IMR-90 (cell line): ENCODE results near the gene GRAMD1B. TPM values are rescaled to one million over a fixed set of nuclear protein-coding genes. Genes with fewer than 3 reads are reported as not detected.

ENCODE experiments used
- ATAC-seq: fragments of 200-7000 bp; cut with Tn5 transposase; 2 replicates; pipeline ENCODE4 v1.9.1; 2020; ENCODE audit warnings: low read depth, mild to moderate bottlenecking, moderate library complexity
- BruUV-seq: library from RNA; stranded (reverse); fragments of 400-500 nt; replicated peaks from 2 replicates; lab custom pipeline; 2021; lab: Mats Ljungman, UMichigan
- CTCF ChIA-PET: fragments of 300-600 bp; formaldehyde crosslinking; extraction: SDS; loops from one replicate; lab custom pipeline; 2021; ENCODE audit warnings: antibody characterized with exemption; lab: Yijun Ruan, JAX
- POLR2A ChIA-PET: fragments of 300-600 bp; sonication (Branson Sonifier 250); formaldehyde crosslinking; loops from one replicate; lab custom pipeline; 2022; ENCODE audit warnings: antibody characterized with exemption; ENCODE audit not compliant: unreplicated experiment; lab: Charles Lee
- DNase-seq: peaks from one replicate; pipeline ENCODE4 v3.0.0; 2013
- H2AFZ ChIP-seq: replicated peaks from 2 replicates; pipeline ENCODE3; 2013; ENCODE audit warnings: low read length, mild to moderate bottlenecking; ENCODE audit not compliant: poor library complexity
- H2AK5ac ChIP-seq: 2 replicates; pipeline ENCODE4 v1.6.1; 2013; ENCODE audit warnings: low read depth, low read length, inconsistent platforms
- H2AK9ac ChIP-seq: replicated peaks from 2 replicates; pipeline ENCODE3; 2013; ENCODE audit warnings: mild to moderate bottlenecking, low read depth, low read length, moderate library complexity; ENCODE audit not compliant: poor library complexity
- H2BK120ac ChIP-seq: 2 replicates; pipeline ENCODE4 v1.6.1; 2013; ENCODE audit warnings: low read depth, low read length, inconsistent platforms
- H2BK15ac ChIP-seq: 3 replicates; pipeline ENCODE4 v1.6.1; 2013; ENCODE audit warnings: low read depth, low read length, inconsistent platforms
- H2BK20ac ChIP-seq: 2 replicates; pipeline ENCODE4 v1.6.1; 2013; ENCODE audit warnings: low read depth, mild to moderate bottlenecking, inconsistent platforms, low read length, moderate library complexity
- H2BK5ac ChIP-seq: 2 replicates; pipeline ENCODE4 v1.6.1; 2013; ENCODE audit warnings: mild to moderate bottlenecking, low read depth, low read length, inconsistent platforms; ENCODE audit not compliant: poor library complexity, severe bottlenecking
- H3K14ac ChIP-seq: replicated peaks from 2 replicates; pipeline ENCODE4 v1.6.1; 2013; ENCODE audit warnings: low read depth, low read length, inconsistent platforms
- H3K18ac ChIP-seq: 2 replicates; pipeline ENCODE4 v1.6.1; 2013; ENCODE audit warnings: low read depth, low read length, control low read depth
- H3K23ac ChIP-seq: 2 replicates; pipeline ENCODE4 v1.6.1; 2013; ENCODE audit warnings: low read depth, low read length, inconsistent platforms
- H3K27ac ChIP-seq: 2 replicates; pipeline ENCODE4 v1.5.1; 2013; ENCODE audit warnings: mild to moderate bottlenecking, control low read depth, low read length; ENCODE audit not compliant: insufficient read depth
- H3K27me3 ChIP-seq: 2 replicates; pipeline ENCODE4 v1.6.1; 2013; ENCODE audit warnings: low read length; ENCODE audit not compliant: control insufficient read depth, insufficient read depth
- H3K36me3 ChIP-seq: 2 replicates; pipeline ENCODE4 v1.6.1; 2013; ENCODE audit warnings: low read length, mixed read lengths; ENCODE audit not compliant: control insufficient read depth, insufficient read depth
- H3K4ac ChIP-seq: 2 replicates; pipeline ENCODE4 v1.6.1; 2013; ENCODE audit warnings: low read depth, low read length, inconsistent platforms
- H3K4me1 ChIP-seq: 2 replicates; pipeline ENCODE4 v1.6.1; 2013; ENCODE audit warnings: low read length, mixed read lengths; ENCODE audit not compliant: control insufficient read depth, insufficient read depth
- H3K4me2 ChIP-seq: 2 replicates; pipeline ENCODE4 v1.6.1; 2013; ENCODE audit warnings: low read depth, mild to moderate bottlenecking, control low read depth, low read length, moderate library complexity
- H3K4me3 ChIP-seq: 2 replicates; pipeline ENCODE4 v1.5.1; 2013; ENCODE audit warnings: low read depth, mild to moderate bottlenecking, control low read depth, low read length, moderate library complexity; ENCODE audit not compliant: insufficient read depth
- H3K56ac ChIP-seq: 2 replicates; pipeline ENCODE4 v1.6.1; 2013; ENCODE audit warnings: low read length, inconsistent platforms; ENCODE audit not compliant: insufficient read depth; ENCODE audit errors: extremely low read depth
- H3K79me1 ChIP-seq, 2 experiments: 2 replicates each; pipeline ENCODE4 v1.6.1; 2013; ENCODE audit warnings: low read length in 2 of 2, inconsistent platforms in 1 of 2, low read depth in 1 of 2
- H3K9ac ChIP-seq: 2 replicates; pipeline ENCODE4 v1.6.1; 2013; ENCODE audit warnings: low read depth, low read length, control low read depth
- H3K9me1 ChIP-seq: 2 replicates; pipeline ENCODE4 v1.6.1; 2013; ENCODE audit warnings: low read length, inconsistent platforms; ENCODE audit not compliant: insufficient read depth
- H3K9me3 ChIP-seq: 2 replicates; pipeline ENCODE4 v1.6.1; 2013; ENCODE audit warnings: low read length; ENCODE audit not compliant: control insufficient read depth, insufficient read depth
- H4K20me1 ChIP-seq: 2 replicates; pipeline ENCODE4 v1.6.1; 2013; ENCODE audit warnings: low read length, inconsistent platforms; ENCODE audit not compliant: insufficient read depth
- H4K5ac ChIP-seq: 2 replicates; pipeline ENCODE4 v1.6.1; 2013; ENCODE audit warnings: mild to moderate bottlenecking, low read depth, low read length, control low read depth
- H4K8ac ChIP-seq, 2 experiments: 2 replicates each; pipeline ENCODE4 v1.6.1; 2013; ENCODE audit warnings: low read depth in 2 of 2, low read length in 2 of 2, control low read depth in 1 of 2, inconsistent platforms in 1 of 2
- H4K91ac ChIP-seq: 2 replicates; pipeline ENCODE4 v1.6.1; 2013; ENCODE audit warnings: low read depth, low read length, inconsistent platforms; ENCODE audit not compliant: insufficient read depth
- BHLHE40 ChIP-seq: fragments of 150-350 bp; IDR thresholded peaks from 2 replicates; pipeline ENCODE4 v1.6.1; 2016; ENCODE audit warnings: mild to moderate bottlenecking, low read depth, low read length
- CEBPB ChIP-seq: IDR thresholded peaks from 2 replicates; pipeline ENCODE4 v1.6.1; 2012; ENCODE audit warnings: low read depth, low read length, improper control_type of control experiment
- CTCF ChIP-seq: conservative IDR thresholded peaks from 2 replicates; pipeline ENCODE4 v1.5.1; 2012; ENCODE audit warnings: mild to moderate bottlenecking, low read depth, low read length, improper control_type of control experiment
- MAZ ChIP-seq: IDR thresholded peaks from 2 replicates; pipeline ENCODE4 v1.6.1; 2012; ENCODE audit warnings: low read depth, mild to moderate bottlenecking, low read length, improper control_type of control experiment, moderate library complexity, borderline replicate concordance
- MXI1 ChIP-seq: IDR thresholded peaks from 2 replicates; pipeline ENCODE4 v1.6.1; 2012; ENCODE audit warnings: low read depth, mild to moderate bottlenecking, low read length, moderate library complexity, borderline replicate concordance
- POLR2A ChIP-seq: IDR thresholded peaks from 2 replicates; pipeline ENCODE4 v1.6.1; 2012; ENCODE audit warnings: mild to moderate bottlenecking, low read depth, low read length
- RAD21 ChIP-seq: IDR thresholded peaks from 2 replicates; pipeline ENCODE4 v1.6.1; 2012; ENCODE audit warnings: low read length, improper control_type of control experiment
- RFX5 ChIP-seq: IDR thresholded peaks from 2 replicates; pipeline ENCODE4 v1.8.0; 2012; ENCODE audit warnings: low read depth, mild to moderate bottlenecking, low read length, moderate library complexity
- SMC3 ChIP-seq: fragments of 150-350 bp; IDR thresholded peaks from 2 replicates; pipeline ENCODE4 v1.6.1; 2016; ENCODE audit warnings: low read depth, mild to moderate bottlenecking, antibody characterized with exemption, low read length, moderate library complexity
- USF2 ChIP-seq: fragments of 150-350 bp; IDR thresholded peaks from 2 replicates; pipeline ENCODE4 v1.6.1; 2017; ENCODE audit warnings: mild to moderate bottlenecking, antibody characterized with exemption, low read length, low read depth
- WGBS, 2 experiments: methylation state at CpG; one replicate each; pipeline versions ENCODE4 v1.1.5 to v1.1.7; 2013; ENCODE audit warnings: missing lambda C conversion rate in 2 of 2; ENCODE audit not compliant: insufficient read length in 1 of 2; ENCODE audit errors: extremely low coverage in 2 of 2; 5-methylcytosine and 5-hydroxymethylcytosine counted together
- dilution Hi-C: fragments of 300-500 bp; cut with HindIII; formaldehyde crosslinking; loops from one replicate; pipeline ENCODE4 v1.14.3; 2018; ENCODE audit warnings: low sequenced_read_pairs; ENCODE audit not compliant: unreplicated experiment
- in situ Hi-C: fragments of 300-500 bp; cut with MboI; formaldehyde crosslinking; loops from 3 replicates; pipeline ENCODE4 v1.14.3; 2019; ENCODE audit warnings: low sequenced_read_pairs, inconsistent platforms, mixed read lengths
- intact Hi-C: fragments of 100-400 bp; cut with micrococcal nuclease; formaldehyde crosslinking; loops from 2 replicates; pipeline ENCODE4 v1.10.0; 2022
- polyA plus RNA-seq, 3 experiments: library from polyadenylated mRNA; depleted of rRNA; stranded (reverse); fragments of >200 nt; gene quantifications; 2 replicates each; pipeline ENCODE4 v1.2.3, GENCODE V29; 2012; ENCODE audit warnings: low replicate concordance in 1 of 3
- total RNA-seq: library from RNA; depleted of rRNA; stranded (reverse); fragments of >200 nt; gene quantifications from 2 replicates; pipeline ENCODE4 v1.2.3, GENCODE V29; 2012
- TF ChIP-seq, protein P1 (sequence below): fragments of 150-350 bp; IDR thresholded peaks from 2 replicates; pipeline ENCODE4 v1.6.1; 2016; ENCODE audit warnings: low read depth, mild to moderate bottlenecking, low read length, moderate library complexity, borderline replicate concordance

Gene GRAMD1B
- total and polyA plus RNA-seq, 2 of the 4 experiments (the other 2 are of a cell fraction): 7.1 to 7.2 TPM

- H3K18ac ChIP-seq: no peak overlapping the region
- DNase-seq (no peak), ATAC-seq (no peak)
- no peak overlapping the region for H4K5ac ChIP-seq
- H3K9me3 ChIP-seq: no peaks in the 10 kb centered on the region
- 100% methylated on average over 1 of the region's 6 CpGs; no CpG with 5 or more reads in 1 of the 2 experiments for WGBS, 2 experiments
- no peak overlapping the region for H2BK120ac ChIP-seq
- peaks cover 0 to 3% of the 10 kb centered on the region in 2 experiments; a peak in 1 of 4 replicates for H3K79me1 ChIP-seq
- no peak overlapping the region for H3K14ac ChIP-seq
- no peak overlapping the region for H2AK5ac ChIP-seq
- H2AFZ ChIP-seq: no peak overlapping the region
- no peak overlapping the region for H3K4me2 ChIP-seq
- H3K27ac ChIP-seq: no peak overlapping the region
- ChIA-PET CTCF (no interaction called here), POLR2A (no interaction called here)
- H3K9ac ChIP-seq: no peak overlapping the region
- no peak overlapping the region for H4K91ac ChIP-seq
- H3K23ac ChIP-seq: no peak overlapping the region
- H2BK5ac ChIP-seq: no peak overlapping the region
- H4K8ac ChIP-seq: no peak overlapping the region
- intact Hi-C loops (no loop called here), dilution Hi-C loops (no loop called here), in situ Hi-C loops (no loop called here)
- H3K27me3 ChIP-seq: no peaks in the 10 kb centered on the region
- no peaks in the 10 kb centered on the region for H3K36me3 ChIP-seq
- H3K4me3 ChIP-seq: no peak overlapping the region
- no peak overlapping the region for H2AK9ac ChIP-seq
- H3K4me1 ChIP-seq: peaks cover 7% of the 10 kb centered on the region
- H2BK15ac ChIP-seq: no peak overlapping the region
- no TSS peak for BruUV-seq
- no peak overlapping the region for H2BK20ac ChIP-seq
- TF ChIP-seq SMC3: no peak
- TF ChIP-seq POLR2A: no peak
- no peak for TF ChIP-seq BHLHE40
- no peak for TF ChIP-seq USF2
- no peak for TF ChIP-seq MXI1
- TF ChIP-seq CEBPB: no peak
- no peak for TF ChIP-seq RFX5
- no peak for TF ChIP-seq CTCF
- TF ChIP-seq, protein P1, sequence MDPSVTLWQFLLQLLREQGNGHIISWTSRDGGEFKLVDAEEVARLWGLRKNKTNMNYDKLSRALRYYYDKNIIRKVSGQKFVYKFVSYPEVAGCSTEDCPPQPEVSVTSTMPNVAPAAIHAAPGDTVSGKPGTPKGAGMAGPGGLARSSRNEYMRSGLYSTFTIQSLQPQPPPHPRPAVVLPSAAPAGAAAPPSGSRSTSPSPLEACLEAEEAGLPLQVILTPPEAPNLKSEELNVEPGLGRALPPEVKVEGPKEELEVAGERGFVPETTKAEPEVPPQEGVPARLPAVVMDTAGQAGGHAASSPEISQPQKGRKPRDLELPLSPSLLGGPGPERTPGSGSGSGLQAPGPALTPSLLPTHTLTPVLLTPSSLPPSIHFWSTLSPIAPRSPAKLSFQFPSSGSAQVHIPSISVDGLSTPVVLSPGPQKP: no peak
- no peak for TF ChIP-seq RAD21
- TF ChIP-seq MAZ: no peak
- no peak overlapping the region for H3K4ac ChIP-seq
- peaks cover 10% of the 10 kb centered on the region for H3K9me1 ChIP-seq
- H3K56ac ChIP-seq: no peak overlapping the region
- no peaks in the 10 kb centered on the region for H4K20me1 ChIP-seq
Observed at GRCh38 chr11:123587559-123587958, 157.5 kb downstream of the GRAMD1B start.
